ENCODE results near the gene SLC6A11. TPM values are rescaled to one million over a fixed set of nuclear protein-coding genes. Genes with fewer than 3 reads are reported as not detected.

The SLC6A11 gene
- total RNA-seq, 1 experiment from 2014 or later = 0.85 TPM

DNA sequence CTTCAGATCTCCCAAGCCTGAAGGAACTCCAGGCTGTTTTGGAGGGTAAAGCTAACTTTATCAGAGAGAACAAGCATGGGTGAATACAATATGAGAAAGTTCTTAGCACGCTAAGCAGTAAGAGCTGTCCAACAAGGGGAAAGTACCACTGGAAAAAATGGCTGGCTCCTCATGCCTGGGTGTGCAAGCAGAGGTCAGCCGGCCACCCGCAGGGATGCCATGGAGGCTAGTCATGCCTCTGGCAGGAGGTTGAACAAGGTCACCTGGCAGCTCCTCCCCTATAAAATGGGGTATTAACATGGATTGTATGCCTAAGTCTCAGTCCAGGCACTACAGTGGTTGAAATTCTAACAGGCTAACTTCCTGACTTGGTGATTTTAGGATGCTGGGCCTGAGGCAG is 101.1 kb downstream of the SLC6A11 start (continued):
- no peak for TF ChIP-seq ARID4B (CRISPR knock-in tag; IDR thresholded peaks at IDR 0.05; ENCODE audit: borderline replicate concordance)
- no peak for TF ChIP-seq CDX4 (CRISPR knock-in tag; IDR thresholded peaks at IDR 0.05; ENCODE audit: borderline replicate concordance)
- no peak for TF ChIP-seq ZNF423 (CRISPR knock-in tag; IDR thresholded peaks at IDR 0.05)
- no peak for TF ChIP-seq E2F5 (CRISPR knock-in tag; IDR thresholded peaks at IDR 0.05)
- TF ChIP-seq CREB1 (CRISPR knock-in tag; IDR thresholded peaks at IDR 0.05) = no peak
- TF ChIP-seq RELA (CRISPR knock-in tag; IDR thresholded peaks at IDR 0.05; ENCODE audit: borderline replicate concordance) = no peak

- Mint-ChIP-seq H3K9me3 (no peaks in the 10 kb centered on the region), H3K27ac (no peak overlapping the region), H3K4me1 (no peaks in the 10 kb centered on the region), H3K27me3 (ENCODE audit: low read depth) (peaks cover 17% of the 10 kb centered on the region), H3K36me3 (no peaks in the 10 kb centered on the region), H3K4me3 (no peak overlapping the region)
- TF ChIP-seq TEAD4 (CRISPR knock-in tag; IDR thresholded peaks at IDR 0.05) = no peak
- TF ChIP-seq USF2 (CRISPR knock-in tag; IDR thresholded peaks at IDR 0.05) = no peak
- TF ChIP-seq SMAD4 (CRISPR knock-in tag; IDR thresholded peaks at IDR 0.05) = no peak
- TF ChIP-seq NR1H2 (CRISPR knock-in tag; IDR thresholded peaks at IDR 0.05) = no peak
- TF ChIP-seq ZNF219 (CRISPR knock-in tag; IDR thresholded peaks at IDR 0.05; ENCODE audit: borderline replicate concordance) = no peak
- no peak for TF ChIP-seq EMX1 (CRISPR knock-in tag; IDR thresholded peaks at IDR 0.05)
- no peak for ATAC-seq
- CTCF ChIA-PET = interaction anchor here (1.2 kb wide), 1 partner anchor 24 kb away, joined by 3 read pairs; no protein-coding TSS in a partner anchor
- no peak for DNase-seq (ENCODE audit: low spot score)
- POLR2A ChIA-PET = no interaction called here
Observed at GRCh38 chr3:10918011-10918410, 102.0 kb downstream of the SLC6A11 start.

GRCh38 chr3:10919636-10920035 is 103.6 kb downstream of the SLC6A11 start:
- no peak overlapping the region for H3K27ac Mint-ChIP-seq
- H3K27me3 Mint-ChIP-seq (ENCODE audit: low read depth) = peaks cover 19% of the 10 kb centered on the region
- ChIA-PET CTCF (interaction anchor here (1.0 kb wide), 1 partner anchor 15 kb away, joined by 3 read pairs; no protein-coding TSS in a partner anchor), POLR2A (no interaction called here)
- H3K9me3 Mint-ChIP-seq = peaks cover 8% of the 10 kb centered on the region
- ATAC-seq = no peak
- no peaks in the 10 kb centered on the region for H3K4me1 Mint-ChIP-seq
- DNase-seq (ENCODE audit: low spot score) = no peak
- H3K4me3 Mint-ChIP-seq = no peak overlapping the region
- no peaks in the 10 kb centered on the region for H3K36me3 Mint-ChIP-seq
- TF ChIP-seq FOXK1 (CRISPR knock-in tag; IDR thresholded peaks at IDR 0.05) (no peak), ZMAT4 (CRISPR knock-in tag; IDR thresholded peaks at IDR 0.05) (no peak), SMAD3 (CRISPR knock-in tag; IDR thresholded peaks at IDR 0.05; ENCODE audit: borderline replicate concordance) (no peak), ATF1 (CRISPR knock-in tag; IDR thresholded peaks at IDR 0.05) (no peak), KAT7 (CRISPR knock-in tag; IDR thresholded peaks at IDR 0.05; ENCODE audit: borderline replicate concordance) (no peak), EMX1 (CRISPR knock-in tag; IDR thresholded peaks at IDR 0.05) (no peak), FOXJ3 (CRISPR knock-in tag; IDR thresholded peaks at IDR 0.05; ENCODE audit: borderline replicate concordance) (no peak)
- TF ChIP-seq, protein P1, sequence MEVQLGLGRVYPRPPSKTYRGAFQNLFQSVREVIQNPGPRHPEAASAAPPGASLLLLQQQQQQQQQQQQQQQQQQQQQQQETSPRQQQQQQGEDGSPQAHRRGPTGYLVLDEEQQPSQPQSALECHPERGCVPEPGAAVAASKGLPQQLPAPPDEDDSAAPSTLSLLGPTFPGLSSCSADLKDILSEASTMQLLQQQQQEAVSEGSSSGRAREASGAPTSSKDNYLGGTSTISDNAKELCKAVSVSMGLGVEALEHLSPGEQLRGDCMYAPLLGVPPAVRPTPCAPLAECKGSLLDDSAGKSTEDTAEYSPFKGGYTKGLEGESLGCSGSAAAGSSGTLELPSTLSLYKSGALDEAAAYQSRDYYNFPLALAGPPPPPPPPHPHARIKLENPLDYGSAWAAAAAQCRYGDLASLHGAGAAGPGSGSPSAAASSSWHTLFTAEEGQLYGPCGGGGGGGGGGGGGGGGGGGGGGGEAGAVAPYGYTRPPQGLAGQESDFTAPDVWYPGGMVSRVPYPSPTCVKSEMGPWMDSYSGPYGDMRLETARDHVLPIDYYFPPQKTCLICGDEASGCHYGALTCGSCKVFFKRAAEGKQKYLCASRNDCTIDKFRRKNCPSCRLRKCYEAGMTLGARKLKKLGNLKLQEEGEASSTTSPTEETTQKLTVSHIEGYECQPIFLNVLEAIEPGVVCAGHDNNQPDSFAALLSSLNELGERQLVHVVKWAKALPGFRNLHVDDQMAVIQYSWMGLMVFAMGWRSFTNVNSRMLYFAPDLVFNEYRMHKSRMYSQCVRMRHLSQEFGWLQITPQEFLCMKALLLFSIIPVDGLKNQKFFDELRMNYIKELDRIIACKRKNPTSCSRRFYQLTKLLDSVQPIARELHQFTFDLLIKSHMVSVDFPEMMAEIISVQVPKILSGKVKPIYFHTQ (CRISPR knock-in tag; IDR thresholded peaks at IDR 0.05) = no peak
- TF ChIP-seq, protein P2, sequence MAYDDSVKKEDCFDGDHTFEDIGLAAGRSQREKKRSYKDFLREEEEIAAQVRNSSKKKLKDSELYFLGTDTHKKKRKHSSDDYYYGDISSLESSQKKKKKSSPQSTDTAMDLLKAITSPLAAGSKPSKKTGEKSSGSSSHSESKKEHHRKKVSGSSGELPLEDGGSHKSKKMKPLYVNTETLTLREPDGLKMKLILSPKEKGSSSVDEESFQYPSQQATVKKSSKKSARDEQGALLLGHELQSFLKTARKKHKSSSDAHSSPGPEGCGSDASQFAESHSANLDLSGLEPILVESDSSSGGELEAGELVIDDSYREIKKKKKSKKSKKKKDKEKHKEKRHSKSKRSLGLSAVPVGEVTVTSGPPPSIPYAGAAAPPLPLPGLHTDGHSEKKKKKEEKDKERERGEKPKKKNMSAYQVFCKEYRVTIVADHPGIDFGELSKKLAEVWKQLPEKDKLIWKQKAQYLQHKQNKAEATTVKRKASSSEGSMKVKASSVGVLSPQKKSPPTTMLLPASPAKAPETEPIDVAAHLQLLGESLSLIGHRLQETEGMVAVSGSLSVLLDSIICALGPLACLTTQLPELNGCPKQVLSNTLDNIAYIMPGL (CRISPR knock-in tag; IDR thresholded peaks at IDR 0.05) = no peak

Data from WTC11 (cell line).